ENCODE data around the gene BABAM2. TPM values are rescaled to one million over a fixed set of nuclear protein-coding genes. Genes with fewer than 3 reads are reported as not detected.

Gene BABAM2
- total RNA-seq, 4 donors from 2014 or later = 33.3 to 48.9 (median 37.9) TPM

- no peak for DNase-seq
- H3K36me3 ChIP-seq = no peaks in the 10 kb centered on the region
- in situ Hi-C loops (cut with MboI; ENCODE audit: low pct_ligation_motif_present in 1 of 4, low pct_unique_long_range_greater_than_20kb in 1 of 4, low sequenced_read_pairs in 3 of 4) = no loop called here
- WGBS, 2 donors (ENCODE audit: low coverage in 1 of 2) = 82 to 93% methylated on average over 7 of the region's 7 CpGs
- H3K27me3 ChIP-seq = no peaks in the 10 kb centered on the region
- TF ChIP-seq POLR2A (IDR thresholded peaks at IDR 0.05) (no peak), EP300 (IDR thresholded peaks at IDR 0.05; ENCODE audit: low read depth) (no peak)
- peaks cover 0 to 5% (median 3%) of the 10 kb centered on the region in 4 donors for H3K4me1 ChIP-seq
- intact Hi-C loops (cut with DNase I; ENCODE audit: low total_unique reads) = no loop called here
- no peak overlapping the region for H3K27ac ChIP-seq
- no peak overlapping the region for H3K4me3 ChIP-seq
- H3K9me3 ChIP-seq = no peaks in the 10 kb centered on the region
Measured at GRCh38 chr2:28296243-28296642, 405.7 kb downstream of the BABAM2 start.

GRCh38 chr2:28296904-28297303, 406.4 kb downstream of the BABAM2 start:
- no peak overlapping the region for H3K4me3 ChIP-seq
- H3K27me3 ChIP-seq = no peaks in the 10 kb centered on the region
- in situ Hi-C loops (cut with MboI; ENCODE audit: low pct_ligation_motif_present in 1 of 4, low pct_unique_long_range_greater_than_20kb in 1 of 4, low sequenced_read_pairs in 3 of 4) = no loop called here
- no peak for DNase-seq
- intact Hi-C loops (cut with DNase I; ENCODE audit: low total_unique reads) = no loop called here
- no peaks in the 10 kb centered on the region for H3K36me3 ChIP-seq
- no peaks in the 10 kb centered on the region for H3K9me3 ChIP-seq
- WGBS, 2 donors (ENCODE audit: low coverage in 1 of 2) = 94 to 100% methylated on average over 1 to 4 of the region's 4 CpGs
- H3K27ac ChIP-seq = no peak overlapping the region
- peaks cover 0 to 12% (median 8%) of the 10 kb centered on the region in 4 donors for H3K4me1 ChIP-seq
- TF ChIP-seq POLR2AphosphoS5 (IDR thresholded peaks at IDR 0.05) (no peak), CTCF (IDR thresholded peaks at IDR 0.05) (no peak), POLR2A (IDR thresholded peaks at IDR 0.05) (no peak), EP300 (IDR thresholded peaks at IDR 0.05; ENCODE audit: low read depth) (no peak)

GRCh38 chr2:28297531-28297930, 407.0 kb downstream of the BABAM2 start:
- in situ Hi-C loops (cut with MboI; ENCODE audit: low pct_ligation_motif_present in 1 of 4, low pct_unique_long_range_greater_than_20kb in 1 of 4, low sequenced_read_pairs in 3 of 4) = no loop called here
- intact Hi-C loops (cut with DNase I; ENCODE audit: low total_unique reads) = no loop called here
- H3K36me3 ChIP-seq = no peaks in the 10 kb centered on the region
- H3K4me1 ChIP-seq = peaks cover 0 to 12% (median 8%) of the 10 kb centered on the region in 4 donors
- no peak for TF ChIP-seq POLR2AphosphoS5 (IDR thresholded peaks at IDR 0.05)
- no peak for TF ChIP-seq CTCF (IDR thresholded peaks at IDR 0.05)
- no peak for TF ChIP-seq EP300 (IDR thresholded peaks at IDR 0.05; ENCODE audit: low read depth)
- TF ChIP-seq POLR2A (IDR thresholded peaks at IDR 0.05) = no peak
- H3K27me3 ChIP-seq = no peaks in the 10 kb centered on the region
- no peak for DNase-seq
- no peaks in the 10 kb centered on the region for H3K9me3 ChIP-seq
- 90 to 98% methylated on average over 2 of the region's 2 CpGs for WGBS, 2 donors (ENCODE audit: low coverage in 1 of 2)
- H3K27ac ChIP-seq = no peak overlapping the region
- H3K4me3 ChIP-seq = no peak overlapping the region

- Histone ChIP-seq H3K36me3 (no peaks in the 10 kb centered on the region), H3K27ac (no peak overlapping the region), H3K27me3 (no peaks in the 10 kb centered on the region), H3K4me1 (peaks cover 0 to 12% (median 8%) of the 10 kb centered on the region in 4 donors), H3K9me3 (no peaks in the 10 kb centered on the region), H3K4me3 (no peak overlapping the region)
- 84 to 96% methylated on average over 3 of the region's 3 CpGs for WGBS, 2 donors (ENCODE audit: low coverage in 1 of 2)
- TF ChIP-seq POLR2AphosphoS5 (IDR thresholded peaks at IDR 0.05) (no peak), POLR2A (IDR thresholded peaks at IDR 0.05) (no peak), CTCF (IDR thresholded peaks at IDR 0.05) (no peak), EP300 (IDR thresholded peaks at IDR 0.05; ENCODE audit: low read depth) (no peak)
- no peak for DNase-seq
- intact Hi-C loops (cut with DNase I; ENCODE audit: low total_unique reads) = no loop called here
- in situ Hi-C loops (cut with MboI; ENCODE audit: low pct_ligation_motif_present in 1 of 4, low pct_unique_long_range_greater_than_20kb in 1 of 4, low sequenced_read_pairs in 3 of 4) = no loop called here
Measured at GRCh38 chr2:28298406-28298805, 407.9 kb downstream of the BABAM2 start.

All from transverse colon (tissue), 4 donors.